CD14-positive monocyte (primary cell): ENCODE results near the gene COL9A3. TPM values are rescaled to one million over a fixed set of nuclear protein-coding genes. Genes with fewer than 3 reads are reported as not detected.
A peak's percentile ranks its signal among the peaks of the same experiment; 100 is the strongest.

Source experiments
- DNase-seq, 3 donors: peaks; one replicate each; pipeline ENCODE4 v3.0.0-alpha.2; 2011 to 2022
- H2AFZ ChIP-seq: 2 replicates; pipeline ENCODE4 v1.6.0; 2012; ENCODE audit warnings: mild to moderate bottlenecking, low read depth, low read length, inconsistent platforms; ENCODE audit not compliant: insufficient read depth, poor library complexity, severe bottlenecking
- H3K27ac ChIP-seq, 2 donors: 1 replicate in 1 of 2; 2 replicates in 1 of 2; pipeline ENCODE4 v1.5.1; 2012 to 2013; ENCODE audit warnings: low read length in 2 of 2, control low read depth in 1 of 2, inconsistent platforms in 1 of 2, low read depth in 1 of 2, mild to moderate bottlenecking in 1 of 2
- H3K27me3 ChIP-seq, 2 donors: one replicate each; pipeline versions ENCODE4 v1.6.0 to v1.6.1; 2011 to 2013; ENCODE audit warnings: low read length in 2 of 2; ENCODE audit not compliant: control insufficient read depth in 2 of 2, insufficient read depth in 2 of 2
- H3K36me3 ChIP-seq, 2 donors: replicated peaks in 1 of 2; 1 replicate in 1 of 2; 2 replicates in 1 of 2; pipeline versions ENCODE4 v1.5.1 to v1.6.1; 2012 to 2013; ENCODE audit warnings: low read length in 2 of 2, control low read depth in 1 of 2, inconsistent platforms in 1 of 2, mild to moderate bottlenecking in 1 of 2; ENCODE audit not compliant: insufficient read depth in 2 of 2, control insufficient read depth in 1 of 2
- H3K4me1 ChIP-seq, 2 donors: 1 replicate in 1 of 2; 2 replicates in 1 of 2; pipeline versions ENCODE4 v1.5.1 to v1.6.1; 2012 to 2013; ENCODE audit warnings: low read length in 2 of 2, control low read depth in 1 of 2, inconsistent platforms in 1 of 2, mild to moderate bottlenecking in 1 of 2, moderate library complexity in 1 of 2; ENCODE audit not compliant: insufficient read depth in 2 of 2, control insufficient read depth in 1 of 2
- H3K4me2 ChIP-seq: replicated peaks from 2 replicates; pipeline ENCODE3; 2012; ENCODE audit warnings: low read length, moderate library complexity, mild to moderate bottlenecking; ENCODE audit not compliant: poor library complexity, severe bottlenecking; ENCODE audit errors: extremely low read depth
- H3K4me3 ChIP-seq, 3 experiments: fragments of 200-600 bp in 1 of 3; sonication (generic) in 1 of 3; replicated peaks in 1 of 3; 1 replicate in 2 of 3; 2 replicates in 1 of 3; pipeline ENCODE4 v1.5.1; 2011 to 2013; ENCODE audit warnings: low read length in 3 of 3, mild to moderate bottlenecking in 3 of 3, control low read depth in 2 of 3, low read depth in 2 of 3, inconsistent platforms in 1 of 3, moderate library complexity in 1 of 3
- H3K79me2 ChIP-seq: 2 replicates; pipeline ENCODE4 v1.6.0; 2012; ENCODE audit warnings: mild to moderate bottlenecking, control low read depth, inconsistent platforms, low read length, moderate library complexity; ENCODE audit not compliant: insufficient read depth
- H3K9ac ChIP-seq: 2 replicates; pipeline ENCODE4 v1.6.0; 2017; ENCODE audit warnings: low read length, mild to moderate bottlenecking; ENCODE audit not compliant: insufficient read depth, poor library complexity, severe bottlenecking
- H3K9me3 ChIP-seq, 2 donors: replicated peaks in 1 of 2; 1 replicate in 1 of 2; 2 replicates in 1 of 2; pipeline versions ENCODE4 v1.5.1 to v1.6.1; 2012 to 2013; ENCODE audit warnings: low read length in 2 of 2, control low read depth in 1 of 2; ENCODE audit not compliant: control insufficient read depth in 1 of 2, insufficient read depth in 1 of 2
- H4K20me1 ChIP-seq: 2 replicates; pipeline ENCODE4 v1.6.0; 2012; ENCODE audit warnings: mild to moderate bottlenecking, low read length, control low read depth, moderate library complexity; ENCODE audit not compliant: insufficient read depth
- H3K27ac Mint-ChIP-seq, 7 donors: one replicate each; pipeline ENCODE4 v1.8.0; 2020; ENCODE audit warnings: mild to moderate bottlenecking in 7 of 7, mixed read lengths in 7 of 7, moderate library complexity in 6 of 7, inconsistent platforms in 2 of 7
- H3K27me3 Mint-ChIP-seq, 3 donors: one replicate each; pipeline ENCODE4 v1.8.0; 2021 to 2022; ENCODE audit warnings: low read depth in 3 of 3, mild to moderate bottlenecking in 3 of 3, mixed read lengths in 3 of 3, moderate library complexity in 3 of 3, inconsistent platforms in 1 of 3
- H3K36me3 Mint-ChIP-seq, 2 donors: one replicate each; pipeline ENCODE4 v1.8.0; 2020; ENCODE audit warnings: mixed read lengths in 2 of 2, inconsistent platforms in 1 of 2, mild to moderate bottlenecking in 1 of 2
- H3K4me1 Mint-ChIP-seq: one replicate; pipeline ENCODE4 v1.8.0; 2020; ENCODE audit warnings: mild to moderate bottlenecking, mixed read lengths
- H3K4me3 Mint-ChIP-seq, 2 donors: one replicate each; pipeline ENCODE4 v1.8.0; 2020; ENCODE audit warnings: mild to moderate bottlenecking in 2 of 2, mixed read lengths in 2 of 2, moderate library complexity in 1 of 2
- H3K9me3 Mint-ChIP-seq, 7 donors: one replicate each; pipeline ENCODE4 v1.8.0; 2020 to 2022; ENCODE audit warnings: mixed read lengths in 7 of 7, mild to moderate bottlenecking in 6 of 7, moderate library complexity in 6 of 7, inconsistent platforms in 2 of 7
- CTCF ChIP-seq: fragments of 200-600 bp; IDR thresholded peaks from one replicate; pipeline ENCODE4 v1.8.0; 2022; ENCODE audit warnings: antibody characterized with exemption, mild to moderate bottlenecking
- WGBS: methylation state at CpG from one replicate; pipeline ENCODE4 v1.1.5; 2013; ENCODE audit warnings: missing lambda C conversion rate; ENCODE audit not compliant: insufficient coverage; 5-methylcytosine and 5-hydroxymethylcytosine counted together
- intact Hi-C, 2 donors: fragments of 100-400 bp; cut with micrococcal nuclease; formaldehyde crosslinking; loops; one replicate each; pipeline versions ENCODE4 v1.15.0 to v1.15.1; 2023
- polyA plus RNA-seq, 3 donors: library from polyadenylated mRNA; depleted of rRNA in 1 of 3; unstranded in 2 of 3; stranded (reverse) in 1 of 3; fragments of 300-500 nt in 2 of 3; fragments of >200 nt in 1 of 3; fragmentation: Illumina TruSeq in 2 of 3; gene quantifications; 1 replicate in 2 of 3; 2 replicates in 1 of 3; pipeline ENCODE4 v1.2.3, GENCODE V29; 2012 to 2021

Gene COL9A3
- polyA plus RNA-seq, 3 donors = 1.8 to 4.4 (median 2.6) TPM

DNA sequence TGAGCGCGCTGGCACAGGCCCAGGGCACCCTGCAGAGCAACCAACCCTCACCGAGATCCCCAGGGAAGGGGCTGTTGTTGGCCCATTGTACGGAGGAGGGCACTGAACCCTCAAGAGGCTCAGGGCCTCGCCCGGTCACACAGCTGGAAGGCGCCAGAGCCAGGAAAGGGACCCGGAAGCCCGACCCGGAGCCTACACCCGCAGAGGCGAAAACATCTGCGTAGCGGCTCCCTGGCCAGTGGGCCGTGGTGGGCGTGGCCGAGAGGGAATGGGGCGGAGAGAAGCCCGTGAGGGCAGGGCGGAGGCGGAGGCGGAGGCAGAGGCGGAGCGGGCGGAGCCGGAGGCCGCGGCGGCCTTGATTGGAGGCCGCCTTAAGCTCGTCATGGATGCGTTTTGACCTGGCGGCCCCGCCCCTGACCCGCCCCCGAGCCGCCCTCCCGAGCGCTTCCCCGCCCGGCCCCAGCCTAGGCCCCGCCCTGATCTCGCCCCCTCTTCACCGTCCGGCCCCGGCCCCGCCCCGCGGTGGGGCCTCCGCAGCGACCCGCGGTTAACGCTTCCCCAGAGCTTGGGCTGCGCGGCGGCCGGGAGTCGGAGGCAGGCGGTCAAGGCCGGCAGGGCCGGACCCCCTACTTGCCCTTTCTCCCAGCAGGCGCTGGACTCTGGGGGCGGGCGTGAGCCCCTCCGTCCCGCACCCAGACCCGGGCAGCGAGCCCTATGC lies 22.7 kb upstream of the COL9A3 start:
- H3K4me1 ChIP-seq = peaks cover 44 to 54% of the 10 kb centered on the region in 2 donors

More for the DNA sequence above, 22.7 kb upstream of the COL9A3 start:
- peak; percentile 94 to 97 (median 95) for DNase-seq
- Histone ChIP-seq H3K4me3 (peak overlapping the region; percentile 54 to 88 (median 59)), H3K9me3 (no peaks in the 10 kb centered on the region), H2AFZ (peak overlapping the region; percentile 85), H3K27ac (peak overlapping the region; percentile 92 to 94), H3K27me3 (no peaks in the 10 kb centered on the region), H4K20me1 (peaks cover 13% of the 10 kb centered on the region), H3K4me2 (peak overlapping the region; percentile 99), H3K79me2 (peaks cover 14% of the 10 kb centered on the region), H3K9ac (peak overlapping the region; percentile 72), H3K36me3 (peaks cover 3 to 11% of the 10 kb centered on the region in 2 donors)
- WGBS = 1% methylated on average over 60 of the region's 69 CpGs
- TF ChIP-seq CTCF = no peak
- H3K4me1 Mint-ChIP-seq = peaks cover 44% of the 10 kb centered on the region
- intact Hi-C loops = loop anchor here (5.0 to 10.0 kb wide), 6 partner anchors 52 to 389 kb away; partner anchors contain the start of genes CABLES2 (in 1 of the 2) and DIDO1 (in 1 of the 2)
- peak overlapping the region; percentile 92 to 99 (median 94) for H3K27ac Mint-ChIP-seq
- peaks cover 0 to 3% (median 0%) of the 10 kb centered on the region in 7 donors for H3K9me3 Mint-ChIP-seq
- H3K27me3 Mint-ChIP-seq = peaks cover 0 to 1% (median 1%) of the 10 kb centered on the region in 3 donors
- peaks cover 12 to 16% of the 10 kb centered on the region in 2 donors for H3K36me3 Mint-ChIP-seq
- H3K4me3 Mint-ChIP-seq = peak overlapping the region; percentile 82 to 87
